GM19351 (cell line): Measurements from ENCODE around the gene EDN2.

Experiments
- ATAC-seq: cut with Tn5 transposase; IDR thresholded peaks from one replicate; pipeline ENCODE4 v1.9.1; 2021; ENCODE audit warnings: mild to moderate bottlenecking, moderate library complexity; ENCODE audit not compliant: unreplicated experiment

The EDN2 gene

GRCh38 chr1:41518471-41518870 is 34.0 kb upstream of the EDN2 start:
- ATAC-seq, result no peak

- ATAC-seq, result no peak
Observed at GRCh38 chr1:41517062-41517438, 32.6 kb upstream of the EDN2 start.

GRCh38 chr1:41516168-41517061 is 31.9 kb upstream of the EDN2 start:
- no peak for ATAC-seq

- ATAC-seq, result no peak
Observed at GRCh38 chr1:41515778-41516167, 31.3 kb upstream of the EDN2 start.

GRCh38 chr1:41515131-41515678 is 30.7 kb upstream of the EDN2 start:
- no peak for ATAC-seq

GRCh38 chr1:41514381-41514780 is 29.9 kb upstream of the EDN2 start:
- ATAC-seq, result no peak

GRCh38 chr1:41513383-41513735 is 28.9 kb upstream of the EDN2 start:
- ATAC-seq, result no peak

GRCh38 chr1:41512701-41513382 is 28.4 kb upstream of the EDN2 start:
- ATAC-seq, result no peak

- no peak for ATAC-seq
Observed at GRCh38 chr1:41511239-41511540, 26.7 kb upstream of the EDN2 start.

- ATAC-seq, result no peak
Observed at GRCh38 chr1:41510531-41511238, 26.2 kb upstream of the EDN2 start.

- no peak for ATAC-seq
Observed at GRCh38 chr1:41509270-41509671, 24.8 kb upstream of the EDN2 start.

- ATAC-seq, result no peak
Observed at GRCh38 chr1:41508290-41508689, 23.8 kb upstream of the EDN2 start.

- ATAC-seq, result no peak
Observed at GRCh38 chr1:41507836-41508235, 23.4 kb upstream of the EDN2 start.

GRCh38 chr1:41507110-41507720 is 22.7 kb upstream of the EDN2 start:
- no peak for ATAC-seq

GRCh38 chr1:41504114-41505035 is 19.9 kb upstream of the EDN2 start:
- ATAC-seq, result no peak

- ATAC-seq, result no peak
Observed at GRCh38 chr1:41503538-41504113, 19.1 kb upstream of the EDN2 start.

- ATAC-seq, result no peak
Observed at GRCh38 chr1:41502912-41503311, 18.4 kb upstream of the EDN2 start.

GRCh38 chr1:41501581-41501980 is 17.1 kb upstream of the EDN2 start:
- ATAC-seq, result no peak

- ATAC-seq, result no peak
Observed at GRCh38 chr1:41500781-41501518, 16.5 kb upstream of the EDN2 start.
